ENCODE measurements around the gene SCGB1D4.

DNA sequence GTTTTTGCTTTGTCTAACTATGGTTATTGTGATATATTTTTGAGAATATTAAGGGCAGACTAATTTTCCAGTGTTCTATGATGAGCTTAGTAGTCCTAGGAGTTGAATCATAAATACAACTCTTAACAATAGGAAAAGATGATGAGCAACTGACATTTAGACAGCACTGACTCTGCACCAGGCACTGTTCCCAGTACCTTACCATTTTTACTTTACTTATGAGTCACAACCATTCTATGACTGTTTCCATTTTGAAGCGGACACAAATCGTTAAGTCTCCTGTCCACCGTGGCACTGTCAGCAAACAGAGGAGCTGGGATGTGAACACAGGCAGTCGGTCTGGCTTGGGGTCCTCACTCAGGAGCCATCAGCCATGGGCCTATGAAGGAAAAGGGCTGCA, 32.3 kb downstream of the SCGB1D4 start:
- TF ChIP-seq POLR2AphosphoS5 (IDR thresholded peaks at IDR 0.05; ENCODE audit: borderline replicate concordance, low read depth, low read length) (no peak), EZH2 (IDR thresholded peaks at IDR 0.05) (no peak)
